AG04449 (cell line): Measurements from ENCODE around the gene SIKE1.
"Not testable (repeated sequence)": the region's sequence is repeated elsewhere in the genome, so short reads cannot be mapped to it uniquely, and the experiment has no call there.

Experiments
- CTCF ChIA-PET: fragments of 350-600 bp; formaldehyde crosslinking; extraction: SDS; loops from one replicate; lab custom pipeline; 2021; ENCODE audit warnings: antibody characterized with exemption; lab: Yijun Ruan, JAX
- POLR2A ChIA-PET: fragments of 400-600, 350-600 bp; formaldehyde crosslinking; extraction: SDS; loops from one replicate; lab custom pipeline; 2020; ENCODE audit warnings: antibody characterized with exemption, inconsistent platforms; lab: Yijun Ruan, JAX
- DNase-seq: peaks from one replicate; pipeline ENCODE4 v3.0.0-alpha.2; 2010; ENCODE audit warnings: low read depth, low spot score
- H3K4me3 ChIP-seq: 2 replicates; pipeline ENCODE4 v1.5.1; 2011; ENCODE audit warnings: low read depth, mild to moderate bottlenecking, control low read depth, low read length
- CTCF ChIP-seq: IDR thresholded peaks from one replicate; pipeline ENCODE4 v1.5.1; 2011; ENCODE audit warnings: mild to moderate bottlenecking, moderate library complexity, low read length, control low read depth, inconsistent platforms; ENCODE audit not compliant: insufficient read depth; ENCODE audit errors: missing control alignments

SIKE1 gene

GRCh38 chr1:114803001-114803400 is 22.5 kb upstream of the SIKE1 start:
- no peak for DNase-seq
- CTCF ChIA-PET: no interaction called here

DNA sequence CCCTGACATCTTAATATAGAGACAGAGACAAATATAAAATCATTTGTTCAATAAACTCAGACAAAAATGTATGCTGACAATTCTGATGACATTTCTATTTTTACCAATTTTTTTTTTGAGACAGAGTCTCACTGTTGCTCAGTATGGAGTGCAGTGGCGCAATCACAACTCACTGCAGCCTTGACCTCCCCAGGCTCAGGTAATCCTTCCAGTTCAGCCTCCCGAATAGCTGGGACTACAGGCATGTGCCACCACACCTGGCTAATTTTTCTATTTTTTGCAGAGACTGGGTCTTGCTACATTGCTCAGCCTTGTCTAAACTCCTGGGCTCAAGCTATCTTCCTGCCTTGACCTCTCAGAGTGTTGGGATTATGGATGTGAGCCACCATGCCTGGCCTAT is 13.6 kb upstream of the SIKE1 start:
- TF ChIP-seq CTCF: no peak
- POLR2A ChIA-PET: no interaction called here
- CTCF ChIA-PET: no interaction called here
- H3K4me3 ChIP-seq: no peak overlapping the region
- DNase-seq: no peak

More at GRCh38 chr1:114803001-114803400, 22.5 kb upstream of the SIKE1 start:
- no peak overlapping the region for H3K4me3 ChIP-seq
- no peak for TF ChIP-seq CTCF
- POLR2A ChIA-PET: no interaction called here

DNA sequence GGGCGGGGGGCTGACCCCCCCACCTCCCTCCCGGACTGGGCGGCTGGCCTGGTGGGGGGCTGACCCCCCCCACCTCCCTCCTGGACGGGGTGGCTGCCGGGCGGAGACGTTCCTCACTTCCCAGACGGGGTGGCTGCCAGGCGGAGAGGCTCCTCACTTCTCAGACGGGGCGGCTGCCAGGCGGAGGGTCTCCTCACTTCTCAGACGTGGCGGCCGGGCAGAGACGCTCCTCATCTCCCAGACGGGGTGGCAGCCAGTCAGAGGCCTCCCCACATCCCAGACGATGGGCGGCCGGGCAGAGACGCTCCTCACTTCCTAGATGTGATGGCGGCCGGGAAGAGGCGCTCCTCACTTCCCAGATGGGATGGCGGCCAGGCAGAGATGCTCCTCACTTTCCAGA is 10.1 kb upstream of the SIKE1 start:
- CTCF ChIA-PET, POLR2A ChIA-PET, H3K4me3 ChIP-seq, DNase-seq: not testable (repeated sequence)

DNA sequence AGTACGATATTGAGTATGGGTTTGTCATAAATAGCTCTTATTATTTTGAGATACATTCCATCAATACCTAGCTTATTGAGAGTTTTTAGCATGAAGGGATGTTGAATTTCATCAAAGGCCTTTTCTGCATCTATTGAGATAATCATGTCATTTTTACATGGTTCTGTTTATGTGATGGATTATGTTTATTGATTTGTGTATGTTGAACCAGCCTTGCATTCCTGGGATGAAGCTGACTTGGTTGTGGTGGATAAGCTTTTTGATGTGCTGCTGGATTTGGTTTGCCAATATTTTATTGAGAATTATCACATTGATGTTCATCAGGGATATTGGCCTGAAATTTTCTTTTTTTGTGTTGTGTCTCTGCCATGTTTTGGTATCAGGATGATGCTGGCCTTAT is 6.0 kb upstream of the SIKE1 start:
- H3K4me3 ChIP-seq, CTCF ChIA-PET, POLR2A ChIA-PET, DNase-seq: not testable (repeated sequence)

- no peak for TF ChIP-seq CTCF
- no peak for DNase-seq
- ChIA-PET POLR2A (no interaction called here), CTCF (interaction anchor here (1.1 kb wide), 1 partner anchor 12 kb away, joined by 3 read pairs; no protein-coding TSS in a partner anchor)
- H3K4me3 ChIP-seq: no peak overlapping the region
Observed at GRCh38 chr1:114782476-114782875, 2.0 kb upstream of the SIKE1 start.

- TF ChIP-seq CTCF: no peak
- CTCF ChIA-PET: no interaction called here
- DNase-seq: no peak
- POLR2A ChIA-PET: no interaction called here
- H3K4me3 ChIP-seq: peak overlapping the region; percentile 80
Observed at GRCh38 chr1:114779722-114780121, 763 bp downstream of the SIKE1 start.

GRCh38 chr1:114776726-114777125 is 3.8 kb downstream of the SIKE1 start:
- CTCF ChIA-PET, DNase-seq: not testable (repeated sequence)

DNA sequence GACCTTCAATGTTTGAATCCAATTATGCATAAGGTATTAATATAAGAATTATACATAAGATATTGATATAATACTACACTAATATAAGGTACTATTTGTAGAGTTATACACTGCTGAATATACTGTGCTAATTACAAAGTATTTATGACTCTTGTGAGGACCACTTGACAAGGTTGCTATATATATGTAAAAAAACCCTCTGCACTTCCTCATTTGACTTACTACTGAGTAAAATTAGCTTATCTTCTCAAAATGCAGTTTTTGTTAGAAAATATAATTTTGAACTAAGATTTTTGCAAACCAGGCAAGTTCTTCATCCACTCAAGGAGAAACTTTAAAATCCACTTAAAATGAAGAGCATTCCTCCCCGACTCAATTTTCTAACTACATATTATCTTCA is 8.5 kb downstream of the SIKE1 start:
- TF ChIP-seq CTCF: no peak
- ChIA-PET POLR2A (no interaction called here), CTCF (no interaction called here)

More at GRCh38 chr1:114776726-114777125, 3.8 kb downstream of the SIKE1 start:
- POLR2A ChIA-PET, H3K4me3 ChIP-seq: not testable (repeated sequence)

More for the DNA sequence above, 8.5 kb downstream of the SIKE1 start:
- no peak for DNase-seq
- H3K4me3 ChIP-seq: no peak overlapping the region
